Measurements from ENCODE around the gene VPS13C. TPM values are rescaled to one million over a fixed set of nuclear protein-coding genes. Genes with fewer than 3 reads are reported as not detected.
"Not testable (repeated sequence)": the region's sequence is repeated elsewhere in the genome, so short reads cannot be mapped to it uniquely, and the experiment has no call there.

VPS13C gene
- total RNA-seq, 1 donor from 2014 or later, result 13.3 TPM

DNA sequence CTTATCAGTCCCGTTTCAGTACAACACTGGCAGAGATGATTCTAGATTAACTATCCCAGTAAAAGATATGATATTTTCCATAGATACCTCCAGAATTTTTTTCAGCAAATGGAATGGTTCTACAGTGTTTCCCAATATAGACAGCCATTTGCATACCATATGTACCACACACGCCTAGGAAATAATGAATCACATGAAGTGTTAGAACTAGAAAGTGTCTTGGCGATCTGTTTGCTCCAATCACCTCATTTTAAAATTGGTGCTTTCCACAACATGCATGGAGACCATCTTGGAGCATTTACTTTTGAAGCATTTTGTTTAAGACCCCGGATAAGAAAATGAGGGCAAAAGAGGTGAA is 8.5 kb upstream of the VPS13C start:
- ATAC-seq, result no peak

DNA sequence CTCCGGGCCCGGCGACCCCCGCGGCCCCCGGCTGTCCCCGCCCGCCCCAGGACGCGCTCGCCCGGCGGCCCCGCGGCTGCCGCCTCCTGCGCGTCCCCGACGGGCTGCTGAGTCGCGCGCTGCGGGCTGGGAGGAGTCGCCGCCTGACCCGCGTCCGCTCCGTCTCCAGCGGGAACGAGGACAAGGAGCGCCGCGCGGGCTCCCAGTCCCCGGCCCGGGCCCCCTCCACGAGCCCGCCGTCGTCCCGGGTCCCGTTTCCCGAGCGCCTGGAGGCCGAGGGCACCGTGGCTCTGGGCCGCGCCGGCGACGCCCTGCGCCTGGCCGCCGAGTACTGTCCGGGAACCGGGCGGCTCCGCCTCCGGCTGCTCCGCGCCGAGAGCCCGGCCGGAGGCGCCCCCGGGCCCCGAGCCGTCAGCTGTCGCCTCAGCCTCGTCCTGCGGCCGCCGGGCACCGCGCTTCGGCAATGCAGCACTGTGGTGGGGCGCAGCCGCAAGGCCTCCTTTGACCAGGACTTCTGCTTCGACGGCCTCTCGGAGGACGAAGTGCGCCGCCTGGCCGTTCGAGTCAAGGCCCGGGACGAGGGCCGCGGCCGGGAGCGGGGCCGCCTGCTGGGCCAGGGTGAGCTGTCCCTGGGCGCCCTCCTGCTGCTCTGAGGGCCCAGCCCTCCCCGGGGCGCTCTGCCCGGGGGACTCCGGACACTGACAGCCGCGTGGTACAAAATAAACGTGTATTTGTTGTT is 8.0 kb upstream of the VPS13C start:
- peak; percentile 20 for ATAC-seq

DNA sequence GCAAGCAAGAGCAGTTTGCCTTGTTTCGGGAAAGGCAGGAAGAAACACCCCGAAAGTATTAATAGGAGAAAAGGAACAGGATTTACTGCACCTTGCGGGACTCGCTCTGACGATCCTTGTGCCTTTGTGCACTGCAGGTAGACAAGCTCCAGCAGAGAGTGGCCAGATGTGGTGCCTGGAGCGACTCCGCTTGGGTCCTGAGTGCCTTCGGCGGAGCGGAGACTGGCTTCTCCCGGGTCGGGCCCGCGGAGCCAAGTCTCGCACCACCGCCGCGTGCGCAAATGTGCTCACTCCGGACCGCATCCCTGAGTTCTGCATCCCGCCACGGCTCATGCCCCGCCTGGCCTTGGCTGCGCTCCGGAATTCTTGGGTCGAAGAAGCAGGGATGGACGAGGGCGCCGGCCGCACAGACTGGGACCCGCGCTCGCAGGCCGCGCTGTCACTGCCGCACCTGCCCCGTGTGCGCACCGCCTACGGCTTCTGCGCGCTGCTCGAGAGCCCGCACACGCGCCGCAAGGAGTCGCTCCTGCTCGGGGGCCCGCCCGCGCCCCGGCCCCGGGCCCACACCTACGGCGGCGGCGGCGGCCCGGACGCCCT is 7.3 kb upstream of the VPS13C start:
- peak; percentile 38 for ATAC-seq

DNA sequence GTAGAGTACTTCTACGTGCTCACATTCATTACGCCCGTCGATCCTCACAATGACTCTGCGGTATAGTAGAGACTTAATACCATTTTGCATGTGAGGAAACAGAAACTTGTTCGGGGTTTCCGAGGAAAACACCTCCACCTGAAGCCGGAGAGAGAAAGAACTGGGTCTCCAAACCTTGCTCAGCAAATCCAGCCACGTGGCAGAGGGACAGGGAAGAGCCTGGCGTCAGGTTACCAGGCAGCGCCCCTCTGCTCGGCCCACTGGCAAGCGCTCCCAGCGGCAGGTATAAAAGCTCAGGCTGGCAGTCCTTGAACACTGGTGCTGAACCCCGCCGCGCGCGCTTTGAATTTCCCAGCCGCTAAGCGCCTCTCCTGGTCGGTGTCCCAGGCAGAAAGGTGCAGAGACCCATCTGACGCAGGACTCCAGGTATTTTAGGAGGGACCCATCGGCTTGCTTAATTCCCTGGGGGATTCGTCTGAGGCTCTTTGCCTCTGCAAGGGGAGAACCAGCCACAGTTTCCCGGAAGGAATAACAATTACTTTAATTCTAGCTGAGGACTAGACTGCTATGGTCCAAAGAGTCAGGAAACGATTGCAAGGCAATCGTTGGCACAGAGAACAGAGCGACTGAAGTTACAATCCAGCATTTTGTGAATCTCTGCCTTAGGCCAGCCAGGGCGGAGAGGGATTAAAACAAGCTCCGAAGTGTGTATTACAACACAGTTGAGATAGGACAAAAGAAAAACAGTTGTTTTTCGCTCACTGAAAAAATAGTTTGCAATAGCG is 6.6 kb upstream of the VPS13C start, which contains the start of gene C2CD4A:
C2CD4A (plus strand) TSS at position 315 of the 785 bp plus-strand sequence. CDS start 637 bp downstream, outside the sequence.
- peak; percentile 64 for ATAC-seq

DNA sequence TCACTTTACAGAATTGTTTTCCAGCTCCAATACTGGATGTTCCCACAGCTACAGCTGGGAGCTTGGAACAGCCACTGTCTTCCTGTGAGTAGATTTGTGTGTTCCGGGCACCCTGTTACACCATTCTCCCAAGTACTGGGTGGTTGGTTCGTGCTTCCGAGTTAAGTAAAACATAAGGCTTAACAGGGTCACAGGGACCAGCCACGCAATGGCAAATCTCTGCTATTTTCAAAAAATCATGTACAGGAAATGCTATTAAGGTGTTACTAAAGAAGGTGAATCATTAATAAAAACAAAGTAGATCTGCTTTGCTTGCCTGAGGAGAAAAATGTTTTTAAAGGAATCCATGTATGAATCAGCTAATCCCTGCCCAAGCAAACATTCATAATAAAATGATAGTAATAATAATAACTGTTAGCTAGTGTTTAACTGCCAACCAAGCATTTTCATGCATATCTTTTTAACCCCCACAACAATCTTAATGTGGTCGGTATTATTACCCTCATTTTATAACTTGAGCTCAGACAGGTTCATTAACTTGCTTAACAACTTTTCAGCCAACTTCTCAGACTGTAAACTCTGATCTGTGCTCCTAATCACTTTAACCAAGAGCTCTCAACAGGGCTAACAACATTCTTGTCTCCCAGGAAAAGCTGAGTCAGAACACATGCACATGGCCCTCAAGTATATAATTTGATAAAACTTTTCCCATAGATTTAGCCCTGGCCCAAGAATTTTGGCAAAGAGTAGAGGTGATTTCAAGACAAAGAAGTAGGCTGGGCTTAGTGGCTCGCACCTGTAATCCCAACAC is 3.8 kb upstream of the VPS13C start:
- ATAC-seq, result peak; percentile 36

DNA sequence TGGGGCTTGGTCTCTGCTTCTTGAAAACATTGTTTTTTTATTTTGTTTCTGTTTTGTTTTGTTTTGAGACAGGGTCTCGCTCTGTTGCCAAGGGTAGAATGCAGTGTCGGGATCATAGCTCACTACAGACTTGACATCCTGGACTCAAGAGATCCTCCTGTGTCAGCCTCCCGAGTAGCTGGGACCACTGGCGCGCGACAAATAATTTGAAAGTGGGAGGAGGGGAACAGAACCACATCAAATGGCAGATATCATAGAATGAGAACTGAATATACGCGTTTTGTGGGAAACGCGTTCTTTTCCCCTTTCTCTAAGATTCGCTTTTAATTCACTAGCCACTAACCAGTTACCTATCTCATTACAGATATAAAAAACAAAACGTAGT is 641 bp upstream of the VPS13C start:
- ATAC-seq, result no peak

DNA sequence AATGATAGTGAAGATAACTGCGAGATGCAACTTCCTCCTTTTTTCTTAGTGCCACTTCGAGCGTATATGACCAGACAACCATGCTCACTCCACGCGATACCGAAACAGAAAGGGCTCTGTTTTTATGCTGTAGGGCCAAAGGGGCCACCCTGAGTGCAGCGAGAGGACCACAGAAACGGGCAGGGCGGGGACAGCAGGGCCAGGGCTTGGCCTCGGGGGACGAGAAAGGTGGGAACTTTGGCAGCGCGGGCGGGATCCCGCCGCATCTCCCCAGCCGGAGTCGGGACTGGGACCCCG is 483 bp downstream of the VPS13C start:
- ATAC-seq, result peak; percentile 62

DNA sequence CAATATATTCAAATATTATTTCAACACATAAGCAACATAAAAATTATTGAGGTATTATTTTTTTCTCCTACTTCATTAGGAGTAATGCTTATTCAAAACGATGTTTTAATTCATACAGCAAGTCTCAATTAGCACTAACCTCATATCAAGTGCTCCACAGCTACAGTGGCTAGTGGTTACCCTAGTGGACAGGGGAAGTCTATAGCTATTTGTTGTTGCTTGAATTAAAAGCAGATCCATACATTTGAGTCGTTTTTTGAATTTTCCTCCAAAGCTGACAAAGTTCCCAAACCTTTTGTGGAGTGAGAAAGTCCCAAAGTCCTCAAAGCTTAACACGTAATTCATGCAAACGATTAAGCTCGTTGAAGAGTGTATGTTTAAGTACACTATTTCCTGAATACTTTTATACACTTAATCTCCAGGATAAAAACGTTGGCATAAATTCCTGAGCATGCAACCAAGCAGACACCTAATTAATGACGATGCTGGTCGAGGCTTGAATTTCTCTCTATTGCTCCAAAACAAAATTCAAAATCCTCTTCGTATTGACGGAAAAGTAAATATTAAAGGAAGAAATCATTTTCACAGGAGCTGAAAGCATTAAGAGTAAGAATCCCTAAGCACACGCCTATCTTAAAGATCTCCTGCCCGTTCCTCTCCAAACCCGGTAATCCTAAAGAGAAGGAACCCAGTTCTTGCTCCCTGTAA is 985 bp downstream of the VPS13C start:
- no peak for ATAC-seq

DNA sequence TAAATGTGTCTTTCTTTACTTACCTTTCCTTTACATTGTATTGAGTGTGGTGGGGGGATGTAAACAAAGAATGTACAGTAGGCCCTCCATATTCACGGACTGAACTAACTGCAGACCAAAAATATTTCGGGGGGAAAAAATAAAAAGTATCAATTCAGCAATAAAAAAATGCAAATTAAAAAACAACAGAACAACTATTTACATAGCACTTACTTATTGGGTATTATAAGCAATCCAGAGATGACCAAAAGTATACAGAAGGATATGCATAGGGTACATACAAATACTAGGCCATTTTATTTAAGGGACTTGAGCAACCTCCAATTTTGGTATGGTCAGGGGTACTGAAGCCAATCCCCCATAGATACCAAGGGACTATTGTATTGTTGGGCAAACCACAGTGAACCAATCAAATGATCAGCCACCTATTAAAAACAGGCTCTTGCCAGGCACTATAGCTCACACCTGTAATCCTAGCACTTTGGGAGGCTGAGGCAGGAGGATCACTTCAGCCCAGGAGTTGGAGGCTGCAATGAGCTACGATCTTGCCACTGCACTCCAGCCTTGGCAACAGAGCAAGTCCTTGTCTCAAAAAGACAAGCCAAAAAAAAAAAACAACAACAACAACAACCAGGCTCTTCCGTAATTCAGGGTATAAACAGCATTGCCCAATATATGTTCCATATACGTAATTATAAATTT is 1.8 kb downstream of the VPS13C start:
- ATAC-seq, result no peak

DNA sequence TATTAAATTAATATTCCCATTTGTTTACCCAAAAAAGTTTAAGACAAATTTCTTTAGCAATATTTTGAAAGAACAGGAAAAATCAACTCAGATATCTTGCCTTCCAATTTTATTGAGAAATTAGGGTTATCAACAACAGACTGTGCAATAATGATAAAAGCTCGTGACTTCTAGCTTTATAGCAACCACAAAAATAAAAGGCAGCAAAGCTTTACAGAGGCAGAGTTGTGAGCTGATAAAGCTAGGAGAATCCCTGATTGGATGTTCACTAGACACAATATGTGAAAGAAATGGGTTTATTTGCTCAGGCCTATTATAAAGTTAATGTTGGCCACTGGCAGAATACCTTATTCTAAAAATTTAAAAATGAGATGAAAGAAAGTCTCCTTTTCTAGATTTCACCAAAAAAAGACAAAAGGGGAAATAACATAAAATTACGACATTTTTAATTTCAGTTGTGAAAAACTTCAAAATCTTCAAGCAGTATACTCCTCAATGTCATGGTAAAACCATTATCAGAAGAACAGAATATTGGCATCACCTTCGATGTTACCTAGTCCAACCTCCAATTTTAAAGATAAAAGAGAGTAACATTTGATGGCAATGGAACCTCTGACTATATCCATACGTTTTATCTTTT is 2.8 kb downstream of the VPS13C start:
- no peak for ATAC-seq

DNA sequence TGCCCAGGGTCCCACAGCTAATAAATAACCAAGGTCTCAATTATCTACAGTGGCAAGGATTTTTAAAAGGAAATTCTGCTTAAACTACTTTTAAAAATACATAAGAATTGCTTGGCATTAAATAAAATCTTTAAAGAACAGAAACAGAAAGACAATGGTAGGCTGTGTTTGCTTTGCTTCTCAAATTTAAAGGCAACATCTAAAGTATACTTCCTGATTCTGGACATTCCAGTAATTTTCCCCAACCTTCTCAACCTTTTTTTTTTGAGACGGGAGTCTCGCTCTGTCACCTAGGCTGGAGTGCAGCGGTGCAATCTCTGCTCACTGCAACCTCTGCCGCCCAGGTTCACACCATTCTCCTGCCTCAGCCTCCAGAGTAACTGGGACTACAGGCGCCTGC is 5.3 kb downstream of the VPS13C start:
- no peak for ATAC-seq

DNA sequence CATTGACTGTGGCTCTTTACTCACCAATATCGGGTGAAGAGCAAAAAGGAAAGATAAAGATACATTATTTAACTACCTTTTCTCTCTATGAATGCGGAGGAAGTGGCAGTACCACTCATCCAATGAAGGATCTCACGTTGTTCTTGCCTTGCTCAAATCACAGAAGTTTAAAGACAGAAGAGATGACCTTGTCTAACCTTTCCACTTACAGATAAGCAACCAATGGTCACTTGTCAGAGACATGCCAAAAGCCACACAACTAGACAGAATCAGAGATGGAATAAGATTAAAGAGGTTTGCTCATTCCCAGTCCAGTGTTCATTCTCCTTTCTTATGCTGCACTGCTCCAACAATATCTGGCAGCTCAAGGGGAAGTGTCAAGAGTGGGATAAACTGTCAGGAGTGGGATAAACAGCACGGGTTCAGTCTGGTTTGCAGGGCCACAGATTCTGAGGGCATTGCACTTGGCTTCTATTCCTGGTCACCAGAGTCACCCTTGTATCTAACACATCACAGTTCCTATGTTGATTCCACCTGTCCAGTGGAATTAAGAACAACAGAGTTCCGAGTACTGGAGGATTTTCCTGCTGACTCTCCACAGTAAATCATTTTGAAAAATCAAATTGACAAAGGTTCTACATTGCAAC is 6.7 kb downstream of the VPS13C start:
- ATAC-seq, result no peak

DNA sequence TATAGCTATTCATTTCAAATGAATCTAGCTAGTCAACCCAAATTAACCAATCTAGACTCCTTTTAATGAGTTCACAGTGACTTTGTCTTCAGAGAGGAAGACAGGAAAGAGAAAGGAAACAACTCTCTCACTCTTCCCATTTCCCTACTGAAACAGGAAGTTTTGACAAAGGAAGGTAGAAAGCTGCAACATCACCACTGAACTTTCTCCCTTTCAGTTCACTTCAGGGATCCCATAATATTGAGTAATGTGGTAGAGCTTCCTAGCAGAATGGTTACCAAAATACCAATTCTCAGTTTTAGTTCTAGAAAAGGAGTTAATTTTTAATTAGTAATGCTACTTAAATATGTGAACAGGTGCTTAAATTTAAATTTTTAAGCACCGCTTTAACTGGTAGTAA is 7.5 kb downstream of the VPS13C start:
- no peak for ATAC-seq

DNA sequence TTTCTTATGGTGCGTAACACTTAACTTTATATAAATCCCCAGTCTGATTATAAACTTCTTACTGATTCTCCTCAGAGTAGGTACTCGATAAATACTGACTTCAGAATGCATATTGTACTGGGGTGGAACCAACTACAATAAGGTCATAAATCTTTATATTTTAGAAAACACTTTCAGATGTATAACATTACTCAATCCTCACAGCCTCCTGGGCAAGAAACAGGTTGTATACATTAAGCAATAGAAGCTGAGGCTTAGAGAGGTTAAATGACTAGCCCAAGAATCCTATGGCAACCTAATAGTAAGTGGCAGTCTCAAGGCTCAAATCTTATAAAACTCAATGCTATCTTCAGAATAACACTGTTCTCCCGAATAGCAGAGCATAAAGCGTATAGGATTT is 9.1 kb downstream of the VPS13C start:
- ATAC-seq, result no peak

DNA sequence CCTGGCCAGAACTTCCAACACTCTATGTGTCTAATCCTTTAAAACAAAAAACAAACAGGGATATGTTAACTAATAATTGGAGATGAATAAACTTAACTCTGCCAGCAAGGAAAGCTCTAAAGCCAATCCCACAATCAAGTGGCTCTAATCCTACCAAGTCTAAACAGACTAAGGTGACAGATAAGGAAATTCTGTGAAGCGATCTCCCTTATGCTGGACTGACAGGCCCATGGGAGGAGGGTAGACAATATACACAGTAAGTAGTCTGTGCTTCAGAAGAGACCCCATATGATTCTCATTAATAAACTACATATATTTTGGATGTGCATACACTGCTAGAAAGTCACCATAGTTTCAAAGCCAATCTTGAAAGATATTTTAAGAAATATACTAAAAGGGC is 10.1 kb downstream of the VPS13C start:
- no peak for ATAC-seq

DNA sequence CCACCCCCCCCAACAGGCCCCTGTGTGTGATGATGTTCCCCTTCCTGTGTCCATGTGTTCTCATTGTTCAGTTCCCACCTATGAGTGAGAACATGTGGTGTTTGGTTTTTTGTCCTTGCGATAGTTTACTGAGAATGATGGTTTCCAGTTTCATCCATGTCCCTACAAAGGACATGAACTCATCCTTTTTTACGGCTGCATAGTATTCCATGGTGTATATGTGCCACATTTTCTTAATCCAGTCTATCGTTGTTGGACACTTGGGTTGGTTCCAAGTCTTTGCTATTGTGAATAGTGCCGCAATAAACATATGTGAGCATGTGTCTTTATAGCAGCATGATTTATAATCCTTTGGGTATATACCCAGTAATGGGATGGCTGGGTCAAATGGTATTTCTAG is 12.0 kb downstream of the VPS13C start:
- not testable (repeated sequence) for ATAC-seq

DNA sequence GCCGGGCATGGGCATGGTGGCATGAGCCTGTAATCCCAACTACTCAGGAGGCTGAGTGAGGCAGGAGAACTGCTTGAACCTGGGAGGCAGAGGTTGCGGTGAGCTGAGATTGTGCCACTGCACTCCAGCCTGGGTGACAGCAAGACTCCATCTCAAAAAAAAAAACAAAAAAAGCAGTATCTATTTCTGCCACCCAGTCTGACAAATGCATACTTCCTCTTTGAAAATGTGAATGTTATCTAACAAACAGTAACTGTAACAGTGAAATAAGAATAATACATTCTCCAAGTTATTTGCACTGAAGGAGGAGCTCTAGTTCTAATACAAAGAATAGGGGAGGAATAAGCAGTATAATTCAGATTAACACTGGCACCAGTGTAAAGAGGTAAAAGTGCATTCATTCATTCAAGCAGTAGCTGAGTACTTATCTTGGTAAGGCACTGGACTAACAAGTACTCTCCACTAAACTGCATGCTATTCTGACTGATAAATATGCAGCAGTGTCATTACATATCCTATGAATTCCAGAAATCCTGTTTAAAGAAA is 12.9 kb downstream of the VPS13C start:
- ATAC-seq, result no peak

DNA sequence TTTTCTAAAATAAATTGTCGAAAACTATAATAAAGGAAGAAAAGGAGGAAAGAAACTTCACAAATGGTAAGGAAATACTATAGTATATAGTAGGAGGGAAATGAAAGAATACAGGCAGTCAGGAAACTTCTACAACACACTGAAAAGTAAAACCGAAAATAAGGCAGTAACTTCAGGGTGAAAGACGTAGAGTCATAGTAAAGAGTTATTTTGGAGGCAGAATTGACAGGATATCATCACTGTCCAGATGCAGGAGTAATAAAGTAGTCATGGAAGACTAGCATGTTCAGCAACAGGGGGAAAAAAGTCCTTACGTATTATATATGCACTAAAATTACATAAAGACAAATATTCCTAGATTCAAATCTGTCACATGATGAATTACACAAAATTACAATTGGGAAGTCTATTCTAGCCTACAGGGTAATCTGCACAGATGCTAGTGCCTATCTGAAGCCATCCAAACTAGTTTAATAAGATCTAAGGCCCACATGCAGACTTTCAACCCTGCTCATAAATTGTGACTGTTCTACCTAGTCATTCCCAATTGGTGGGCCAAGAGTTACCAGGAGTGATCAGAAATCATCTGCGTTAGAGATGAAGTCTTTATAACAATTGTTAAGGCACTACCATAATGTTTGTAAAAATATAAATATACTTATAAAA is 14.0 kb downstream of the VPS13C start:
- no peak for ATAC-seq

DNA sequence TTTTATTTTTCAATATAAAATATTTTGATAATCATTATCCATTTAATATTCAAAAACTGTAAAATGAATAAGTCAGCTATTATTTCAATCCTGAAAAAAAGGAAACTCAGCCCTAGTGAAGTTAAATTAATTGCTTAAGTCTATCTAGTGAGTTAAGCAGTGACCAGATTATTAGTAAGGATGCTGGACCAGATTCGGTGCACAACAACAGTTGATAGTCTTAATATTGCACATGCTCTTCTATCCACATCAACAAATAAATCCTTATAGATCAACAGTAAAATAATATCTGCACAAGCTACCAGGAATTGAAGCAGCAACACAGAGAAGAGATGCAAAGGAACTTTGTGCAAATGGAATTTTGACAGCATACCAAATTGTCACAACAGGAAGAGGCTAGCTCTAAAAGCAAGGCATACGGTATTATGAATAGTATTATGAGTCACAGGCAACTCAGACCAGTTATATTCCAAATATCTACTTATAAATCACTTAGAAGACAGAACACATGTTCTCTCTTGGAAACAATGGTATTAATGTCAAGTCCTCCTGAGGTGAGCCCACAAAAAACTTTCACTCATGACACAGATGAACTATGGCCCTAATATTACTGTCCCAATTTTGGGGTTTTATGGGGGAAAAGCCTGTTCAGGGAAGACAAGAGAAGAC is 24.9 kb downstream of the VPS13C start:
- peak; percentile 57 for ATAC-seq

All from esophagus mucosa (tissue), 1 donor.